ENCODE measurements around the gene BCL2L1. TPM values are rescaled to one million over a fixed set of nuclear protein-coding genes. Genes with fewer than 3 reads are reported as not detected.
"Not testable (repeated sequence)": the region's sequence is repeated elsewhere in the genome, so short reads cannot be mapped to it uniquely, and the experiment has no call there.

Gene BCL2L1
- polyA plus RNA-seq, 4 donors, result 52.6 to 160 (median 86.3) TPM

- FAIRE-seq (no peak), DNase-seq (no peak)
- Histone ChIP-seq H3K27ac (ENCODE audit: low read depth in 1 of 3, low read length in 2 of 3) (no peak overlapping the region), H3K4me1 (ENCODE audit: control insufficient read depth in 3 of 3, insufficient read depth in 2 of 3, low read depth in 1 of 3, low read length in 2 of 3) (no peaks in the 10 kb centered on the region), H3K27me3 (ENCODE audit: control insufficient read depth in 3 of 3, insufficient read depth in 3 of 3, low read length in 3 of 3) (no peaks in the 10 kb centered on the region), H3K36me3 (ENCODE audit: control insufficient read depth in 3 of 3, insufficient read depth in 2 of 3, low read depth in 1 of 3, low read length in 3 of 3) (peaks cover 0 to 6% (median 1%) of the 10 kb centered on the region in 3 donors), H3K4me3 (ENCODE audit: low read depth in 1 of 3, low read length in 3 of 3) (no peak overlapping the region), H3K9me3 (ENCODE audit: control insufficient read depth in 2 of 2, insufficient read depth in 1 of 2, low read depth in 1 of 2, low read length in 1 of 2) (no peaks in the 10 kb centered on the region)
- 85 to 95% (median 87%) methylated on average over 2 of the region's 2 CpGs for WGBS, 3 donors
These were observed 37.3 kb upstream of the BCL2L1 start for GRCh38 chr20:31759836-31760518.

GRCh38 chr20:31758991-31759390 lies 36.3 kb upstream of the BCL2L1 start:
- DNase-seq (no peak), FAIRE-seq (no peak)
- H3K4me1 ChIP-seq (ENCODE audit: control insufficient read depth in 3 of 3, insufficient read depth in 2 of 3, low read depth in 1 of 3, low read length in 2 of 3), result no peaks in the 10 kb centered on the region
- H3K9me3 ChIP-seq (ENCODE audit: control insufficient read depth in 2 of 2, insufficient read depth in 1 of 2, low read depth in 1 of 2, low read length in 1 of 2), result no peaks in the 10 kb centered on the region
- H3K36me3 ChIP-seq (ENCODE audit: control insufficient read depth in 3 of 3, insufficient read depth in 2 of 3, low read depth in 1 of 3, low read length in 3 of 3), result peaks cover 0 to 2% (median 1%) of the 10 kb centered on the region in 3 donors
- H3K4me3 ChIP-seq (ENCODE audit: low read depth in 1 of 3, low read length in 3 of 3), result no peak overlapping the region
- H3K27ac ChIP-seq (ENCODE audit: low read depth in 1 of 3, low read length in 2 of 3), result no peak overlapping the region
- H3K27me3 ChIP-seq (ENCODE audit: control insufficient read depth in 3 of 3, insufficient read depth in 3 of 3, low read length in 3 of 3), result no peaks in the 10 kb centered on the region

GRCh38 chr20:31758521-31758920 lies 35.9 kb upstream of the BCL2L1 start:
- Histone ChIP-seq H3K27ac (ENCODE audit: low read depth in 1 of 3, low read length in 2 of 3) (no peak overlapping the region), H3K4me3 (ENCODE audit: low read depth in 1 of 3, low read length in 3 of 3) (no peak overlapping the region)
- no peak for FAIRE-seq

GRCh38 chr20:31757254-31757653 lies 34.6 kb upstream of the BCL2L1 start:
- DNase-seq (no peak), FAIRE-seq (no peak)
- no peaks in the 10 kb centered on the region for H3K9me3 ChIP-seq (ENCODE audit: control insufficient read depth in 2 of 2, insufficient read depth in 1 of 2, low read depth in 1 of 2, low read length in 1 of 2)
- H3K27ac ChIP-seq (ENCODE audit: low read depth in 1 of 3, low read length in 2 of 3), result no peak overlapping the region
- peaks cover 0 to 2% (median 1%) of the 10 kb centered on the region in 3 donors for H3K36me3 ChIP-seq (ENCODE audit: control insufficient read depth in 3 of 3, insufficient read depth in 2 of 3, low read depth in 1 of 3, low read length in 3 of 3)
- H3K4me1 ChIP-seq (ENCODE audit: control insufficient read depth in 3 of 3, insufficient read depth in 2 of 3, low read depth in 1 of 3, low read length in 2 of 3), result no peaks in the 10 kb centered on the region
- H3K4me3 ChIP-seq (ENCODE audit: low read depth in 1 of 3, low read length in 3 of 3), result no peak overlapping the region
- no peaks in the 10 kb centered on the region for H3K27me3 ChIP-seq (ENCODE audit: control insufficient read depth in 3 of 3, insufficient read depth in 3 of 3, low read length in 3 of 3)
- WGBS, 3 donors, result 88 to 96% (median 93%) methylated on average over 3 of the region's 3 CpGs

More at GRCh38 chr20:31758521-31758920, 35.9 kb upstream of the BCL2L1 start:
- Histone ChIP-seq H3K36me3 (ENCODE audit: control insufficient read depth in 3 of 3, insufficient read depth in 2 of 3, low read depth in 1 of 3, low read length in 3 of 3) (peaks cover 0 to 2% (median 1%) of the 10 kb centered on the region in 3 donors), H3K9me3 (ENCODE audit: control insufficient read depth in 2 of 2, insufficient read depth in 1 of 2, low read depth in 1 of 2, low read length in 1 of 2) (no peaks in the 10 kb centered on the region), H3K27me3 (ENCODE audit: control insufficient read depth in 3 of 3, insufficient read depth in 3 of 3, low read length in 3 of 3) (no peaks in the 10 kb centered on the region), H3K4me1 (ENCODE audit: control insufficient read depth in 3 of 3, insufficient read depth in 2 of 3, low read depth in 1 of 3, low read length in 2 of 3) (no peaks in the 10 kb centered on the region)
- DNase-seq, result no peak
- 71 to 92% (median 84%) methylated on average over 4 of the region's 4 CpGs for WGBS, 3 donors

- Histone ChIP-seq H3K27ac (ENCODE audit: low read depth in 1 of 3, low read length in 2 of 3) (no peak overlapping the region), H3K9me3 (ENCODE audit: control insufficient read depth in 2 of 2, insufficient read depth in 1 of 2, low read depth in 1 of 2, low read length in 1 of 2) (no peaks in the 10 kb centered on the region), H3K36me3 (ENCODE audit: control insufficient read depth in 3 of 3, insufficient read depth in 2 of 3, low read depth in 1 of 3, low read length in 3 of 3) (no peaks in the 10 kb centered on the region), H3K4me1 (ENCODE audit: control insufficient read depth in 3 of 3, insufficient read depth in 2 of 3, low read depth in 1 of 3, low read length in 2 of 3) (no peaks in the 10 kb centered on the region), H3K4me3 (ENCODE audit: low read depth in 1 of 3, low read length in 3 of 3) (no peak overlapping the region), H3K27me3 (ENCODE audit: control insufficient read depth in 3 of 3, insufficient read depth in 3 of 3, low read length in 3 of 3) (no peaks in the 10 kb centered on the region)
- FAIRE-seq, result no peak
- DNase-seq, result no peak
- WGBS, 3 donors, result 73 to 90% (median 86%) methylated on average over 1 of the region's 1 CpG
These were observed 28.5 kb upstream of the BCL2L1 start for GRCh38 chr20:31751126-31751525.

GRCh38 chr20:31749223-31749622 lies 26.6 kb upstream of the BCL2L1 start:
- WGBS, 3 donors, result 97 to 99% (median 97%) methylated on average over 8 of the region's 8 CpGs
- FAIRE-seq, result no peak

GRCh38 chr20:31747640-31748039 lies 25.0 kb upstream of the BCL2L1 start:
- WGBS, 3 donors, result 68 to 92% (median 87%) methylated on average over 5 of the region's 5 CpGs
- DNase-seq, result no peak
- Histone ChIP-seq H3K9me3 (ENCODE audit: control insufficient read depth in 2 of 2, insufficient read depth in 1 of 2, low read depth in 1 of 2, low read length in 1 of 2) (no peaks in the 10 kb centered on the region), H3K27me3 (ENCODE audit: control insufficient read depth in 3 of 3, insufficient read depth in 3 of 3, low read length in 3 of 3) (no peaks in the 10 kb centered on the region), H3K4me3 (ENCODE audit: low read depth in 1 of 3, low read length in 3 of 3) (no peak overlapping the region), H3K4me1 (ENCODE audit: control insufficient read depth in 3 of 3, insufficient read depth in 2 of 3, low read depth in 1 of 3, low read length in 2 of 3) (no peaks in the 10 kb centered on the region), H3K36me3 (ENCODE audit: control insufficient read depth in 3 of 3, insufficient read depth in 2 of 3, low read depth in 1 of 3, low read length in 3 of 3) (no peaks in the 10 kb centered on the region), H3K27ac (ENCODE audit: low read depth in 1 of 3, low read length in 2 of 3) (no peak overlapping the region)
- no peak for FAIRE-seq

More at GRCh38 chr20:31749223-31749622, 26.6 kb upstream of the BCL2L1 start:
- DNase-seq, result no peak
- Histone ChIP-seq H3K4me1 (ENCODE audit: control insufficient read depth in 3 of 3, insufficient read depth in 2 of 3, low read depth in 1 of 3, low read length in 2 of 3) (no peaks in the 10 kb centered on the region), H3K36me3 (ENCODE audit: control insufficient read depth in 3 of 3, insufficient read depth in 2 of 3, low read depth in 1 of 3, low read length in 3 of 3) (no peaks in the 10 kb centered on the region), H3K9me3 (ENCODE audit: control insufficient read depth in 2 of 2, insufficient read depth in 1 of 2, low read depth in 1 of 2, low read length in 1 of 2) (no peaks in the 10 kb centered on the region), H3K4me3 (ENCODE audit: low read depth in 1 of 3, low read length in 3 of 3) (no peak overlapping the region), H3K27me3 (ENCODE audit: control insufficient read depth in 3 of 3, insufficient read depth in 3 of 3, low read length in 3 of 3) (no peaks in the 10 kb centered on the region), H3K27ac (ENCODE audit: low read depth in 1 of 3, low read length in 2 of 3) (no peak overlapping the region)

- H3K27ac ChIP-seq (ENCODE audit: low read depth in 1 of 3, low read length in 2 of 3); FAIRE-seq; H3K4me3 ChIP-seq (ENCODE audit: low read depth in 1 of 3, low read length in 3 of 3); DNase-seq; H3K4me1 ChIP-seq (ENCODE audit: control insufficient read depth in 3 of 3, insufficient read depth in 2 of 3, low read depth in 1 of 3, low read length in 2 of 3); H3K9me3 ChIP-seq (ENCODE audit: control insufficient read depth in 2 of 2, insufficient read depth in 1 of 2, low read depth in 1 of 2, low read length in 1 of 2); H3K36me3 ChIP-seq (ENCODE audit: control insufficient read depth in 3 of 3, insufficient read depth in 2 of 3, low read depth in 1 of 3, low read length in 3 of 3); H3K27me3 ChIP-seq (ENCODE audit: control insufficient read depth in 3 of 3, insufficient read depth in 3 of 3, low read length in 3 of 3): not testable (repeated sequence)
- 93 to 95% (median 93%) methylated on average over 14 of the region's 14 CpGs for WGBS, 3 donors
These were observed 24.4 kb upstream of the BCL2L1 start for GRCh38 chr20:31747028-31747427.

Measured in small intestine (tissue), 7 donors.